Spinal cord (tissue), 10 donors: ENCODE data around the gene M1AP. TPM values are rescaled to one million over a fixed set of nuclear protein-coding genes. Genes with fewer than 3 reads are reported as not detected.

ENCODE experiments used
- DNase-seq, 6 donors: peaks; one replicate each; pipeline versions ENCODE4 v3.0.0 to v3.0.0-alpha.2; 2013 to 2015; ENCODE audit warnings: low spot score in 6 of 6, low read depth in 4 of 6
- H3K27ac ChIP-seq: one replicate; pipeline ENCODE4 v1.5.1; 2013; ENCODE audit warnings: low read depth, low read length, control low read depth
- H3K27me3 ChIP-seq: one replicate; pipeline ENCODE4 v1.6.1; 2013; ENCODE audit warnings: low read length; ENCODE audit not compliant: control insufficient read depth, insufficient read depth
- H3K36me3 ChIP-seq: one replicate; pipeline ENCODE4 v1.6.1; 2013; ENCODE audit warnings: low read length; ENCODE audit not compliant: control insufficient read depth, insufficient read depth
- H3K4me1 ChIP-seq: one replicate; pipeline ENCODE4 v1.6.1; 2013; ENCODE audit warnings: low read length; ENCODE audit not compliant: control insufficient read depth, insufficient read depth
- H3K4me3 ChIP-seq: one replicate; pipeline ENCODE4 v1.5.1; 2013; ENCODE audit warnings: low read depth, low read length, control low read depth
- H3K9me3 ChIP-seq: one replicate; pipeline ENCODE4 v1.6.1; 2013; ENCODE audit warnings: low read length; ENCODE audit not compliant: control insufficient read depth, insufficient read depth
- WGBS: methylation state at CpG from one replicate; pipeline ENCODE4 v1.1.5; 2013; ENCODE audit warnings: missing lambda C conversion rate; ENCODE audit not compliant: insufficient coverage; 5-methylcytosine and 5-hydroxymethylcytosine counted together
- polyA plus RNA-seq, 2 donors: library from polyadenylated mRNA; unstranded; fragments of 120-200 nt; gene quantifications; one replicate each; pipeline ENCODE4 v1.2.1, GENCODE V29; 2013; ENCODE audit not compliant: insufficient read length in 2 of 2
- total RNA-seq, 2 donors: library from RNA; depleted of rRNA in 1 of 2; stranded (reverse); fragments of 120-200 nt in 1 of 2; fragments of >200 nt in 1 of 2; gene quantifications; one replicate each; pipeline versions ENCODE4 v1.2.3 to v1.2.4, GENCODE V29; 2013 to 2014
- donor health status: healthy.

Gene M1AP
- total and polyA plus RNA-seq, 4 donors = 0.33 to 1.3 (median 0.89) TPM

GRCh38 chr2:74524955-74525716, 123.0 kb downstream of the M1AP start:
- Histone ChIP-seq H3K36me3 (peaks cover 31% of the 10 kb centered on the region), H3K27ac (no peak overlapping the region), H3K27me3 (peaks cover 7% of the 10 kb centered on the region), H3K4me3 (no peak overlapping the region), H3K9me3 (no peaks in the 10 kb centered on the region), H3K4me1 (peaks cover 13% of the 10 kb centered on the region)
- DNase-seq = no peak
- 93% methylated on average over 10 of the region's 10 CpGs for WGBS

- peaks cover 11% of the 10 kb centered on the region for H3K4me1 ChIP-seq
- H3K9me3 ChIP-seq = no peaks in the 10 kb centered on the region
- H3K36me3 ChIP-seq = peaks cover 31% of the 10 kb centered on the region
- no peak for DNase-seq
- WGBS = 87% methylated on average over 7 of the region's 9 CpGs
- H3K4me3 ChIP-seq = no peak overlapping the region
- H3K27me3 ChIP-seq = peaks cover 18% of the 10 kb centered on the region
- H3K27ac ChIP-seq = no peak overlapping the region
Measured at GRCh38 chr2:74524005-74524404, 124.1 kb downstream of the M1AP start.

GRCh38 chr2:74522516-74522915, 125.6 kb downstream of the M1AP start:
- H3K27me3 ChIP-seq = peaks cover 33% of the 10 kb centered on the region
- 79% methylated on average over 3 of the region's 3 CpGs for WGBS
- H3K4me3 ChIP-seq = no peak overlapping the region
- H3K4me1 ChIP-seq = no peaks in the 10 kb centered on the region
- H3K27ac ChIP-seq = no peak overlapping the region
- no peak for DNase-seq
- peaks cover 20% of the 10 kb centered on the region for H3K36me3 ChIP-seq
- H3K9me3 ChIP-seq = no peaks in the 10 kb centered on the region

- no peaks in the 10 kb centered on the region for H3K9me3 ChIP-seq
- DNase-seq = no peak
- H3K36me3 ChIP-seq = no peaks in the 10 kb centered on the region
Measured at GRCh38 chr2:74516650-74517049, 131.5 kb downstream of the M1AP start.

GRCh38 chr2:74515981-74516633, 132.0 kb downstream of the M1AP start:
- peak in 2 of 6 donors; percentile 87 to 88 for DNase-seq
- H3K27me3 ChIP-seq = peaks cover 95% of the 10 kb centered on the region
- under 1% methylated on average over 72 of the region's 72 CpGs for WGBS

More at GRCh38 chr2:74516650-74517049, 131.5 kb downstream of the M1AP start:
- no peak overlapping the region for H3K4me3 ChIP-seq
- no peak overlapping the region for H3K27ac ChIP-seq
- peaks cover 29% of the 10 kb centered on the region for H3K4me1 ChIP-seq
- H3K27me3 ChIP-seq = peaks cover 90% of the 10 kb centered on the region
- WGBS = 78% methylated on average over 11 of the region's 13 CpGs

GRCh38 chr2:74515271-74515980, 132.7 kb downstream of the M1AP start:
- no peak overlapping the region for H3K4me3 ChIP-seq

More at GRCh38 chr2:74515981-74516633, 132.0 kb downstream of the M1AP start:
- no peaks in the 10 kb centered on the region for H3K9me3 ChIP-seq
- no peak overlapping the region for H3K27ac ChIP-seq
- no peak overlapping the region for H3K4me3 ChIP-seq
- no peaks in the 10 kb centered on the region for H3K36me3 ChIP-seq
- peaks cover 29% of the 10 kb centered on the region for H3K4me1 ChIP-seq

GRCh38 chr2:74514368-74515270, 133.5 kb downstream of the M1AP start, which contains the start of gene TLX2:
TLX2 (plus strand) TSS chr2:74514450; CDS start chr2:74514807, 357 bp downstream.
- DNase-seq = peak in 1 of 6 donors; percentile 24
- Histone ChIP-seq H3K36me3 (no peaks in the 10 kb centered on the region), H3K4me3 (no peak within 1 kb of the TSS), H3K4me1 (peaks cover 29% of the 10 kb centered on the region), H3K27ac (no peak within 1 kb of the TSS), H3K9me3 (no peaks in the 10 kb centered on the region), H3K27me3 (peaks cover 98% of the 10 kb centered on the region)
- under 1% methylated on average over 72 of the region's 82 CpGs for WGBS

More at GRCh38 chr2:74515271-74515980, 132.7 kb downstream of the M1AP start:
- Histone ChIP-seq H3K9me3 (no peaks in the 10 kb centered on the region), H3K36me3 (no peaks in the 10 kb centered on the region), H3K27me3 (peaks cover 98% of the 10 kb centered on the region), H3K4me1 (peaks cover 29% of the 10 kb centered on the region), H3K27ac (no peak overlapping the region)
- WGBS = 1% methylated on average over 52 of the region's 60 CpGs
- peak in 1 of 6 donors; percentile 10 for DNase-seq

- no peak overlapping the region for H3K27ac ChIP-seq
- WGBS = 2% methylated on average over 52 of the region's 52 CpGs
- peaks cover 96% of the 10 kb centered on the region for H3K27me3 ChIP-seq
- peak in 2 of 6 donors; percentile 38 to 42 for DNase-seq
- no peaks in the 10 kb centered on the region for H3K9me3 ChIP-seq
- H3K4me1 ChIP-seq = peaks cover 29% of the 10 kb centered on the region
- no peak overlapping the region for H3K4me3 ChIP-seq
- H3K36me3 ChIP-seq = no peaks in the 10 kb centered on the region
Measured at GRCh38 chr2:74513605-74514367, 134.3 kb downstream of the M1AP start.
